GM12801 (cell line): Measurements from ENCODE around the gene RAB10.

Experiments
- CTCF ChIP-seq: IDR thresholded peaks from one replicate; pipeline ENCODE4 v1.5.1; 2011; ENCODE audit warnings: control low read depth; ENCODE audit not compliant: insufficient read length; ENCODE audit errors: extremely low read depth

The RAB10 gene

GRCh38 chr2:26103752-26104151 lies 69.9 kb downstream of the RAB10 start:
- no peak for TF ChIP-seq CTCF

GRCh38 chr2:26112201-26112600 lies 78.3 kb downstream of the RAB10 start:
- no peak for TF ChIP-seq CTCF

- TF ChIP-seq CTCF, result no peak
Measured at GRCh38 chr2:26114151-26114550, 80.3 kb downstream of the RAB10 start.

- no peak for TF ChIP-seq CTCF
Measured at GRCh38 chr2:26118682-26119081, 84.8 kb downstream of the RAB10 start.

GRCh38 chr2:26119521-26119920 lies 85.6 kb downstream of the RAB10 start:
- no peak for TF ChIP-seq CTCF

GRCh38 chr2:26122630-26123029 lies 88.7 kb downstream of the RAB10 start:
- no peak for TF ChIP-seq CTCF

GRCh38 chr2:26123426-26123825 lies 89.5 kb downstream of the RAB10 start:
- no peak for TF ChIP-seq CTCF

- no peak for TF ChIP-seq CTCF
Measured at GRCh38 chr2:26126074-26126473, 92.2 kb downstream of the RAB10 start.
